Measurements from ENCODE around the gene CBLB.

DNA sequence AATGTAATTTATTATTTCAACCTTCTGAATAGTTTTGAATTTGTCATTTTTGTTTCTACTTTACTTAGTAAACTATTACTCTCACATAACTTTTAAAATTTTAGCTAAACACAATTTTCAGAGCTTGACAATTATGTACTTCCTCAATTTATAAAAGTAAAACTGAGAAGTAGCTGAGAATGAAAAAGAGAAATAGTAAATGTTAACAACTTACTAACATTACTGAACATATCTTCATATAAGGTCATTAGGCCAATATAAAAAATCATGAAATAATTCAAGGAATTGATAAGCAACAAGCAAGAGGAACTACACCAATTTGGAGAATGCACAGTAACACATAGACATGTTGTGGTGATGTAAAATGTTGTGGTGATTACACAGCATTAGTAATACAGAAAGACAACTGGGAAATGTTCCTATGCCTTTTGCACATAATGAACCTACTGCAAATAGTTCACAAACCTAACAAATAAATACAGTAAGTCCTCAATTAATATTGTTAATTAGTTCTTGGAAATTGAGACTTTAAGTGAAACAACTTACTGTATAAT lies 137.9 kb downstream of the CBLB start:
- TF ChIP-seq EZH2phosphoT487 (IDR thresholded peaks at IDR 0.05; ENCODE audit: insufficient read depth, low read depth) (no peak), EZH2 (IDR thresholded peaks at IDR 0.05; ENCODE audit: insufficient read depth, poor library complexity, severe bottlenecking) (no peak)
